Ammon's horn (tissue), 1 donor: ENCODE measurements around the gene MAP3K14.

ENCODE experiments used
- DNase-seq: peaks from one replicate; pipeline ENCODE4 v3.0.0-alpha.2; 2016; ENCODE audit warnings: low spot score

The MAP3K14 gene

GRCh38 chr17:45338996-45339535 is 22.2 kb upstream of the MAP3K14 start:
- no peak for DNase-seq

- DNase-seq, result no peak
These were observed 21.4 kb upstream of the MAP3K14 start for GRCh38 chr17:45338023-45338781.

- DNase-seq, result no peak
These were observed 19.8 kb upstream of the MAP3K14 start for GRCh38 chr17:45336390-45337182.

- DNase-seq, result no peak
These were observed 18.9 kb upstream of the MAP3K14 start for GRCh38 chr17:45335721-45336120.

GRCh38 chr17:45334701-45335677 is 18.2 kb upstream of the MAP3K14 start:
- no peak for DNase-seq

- no peak for DNase-seq
These were observed 17.4 kb upstream of the MAP3K14 start for GRCh38 chr17:45334231-45334630.

GRCh38 chr17:45333702-45334092 is 16.9 kb upstream of the MAP3K14 start:
- DNase-seq, result no peak

GRCh38 chr17:45332989-45333701 is 16.3 kb upstream of the MAP3K14 start:
- no peak for DNase-seq

GRCh38 chr17:45332505-45332904 is 15.7 kb upstream of the MAP3K14 start:
- no peak for DNase-seq

GRCh38 chr17:45326626-45327025 is 9.8 kb upstream of the MAP3K14 start:
- no peak for DNase-seq

GRCh38 chr17:45325810-45326209 is 9.0 kb upstream of the MAP3K14 start:
- no peak for DNase-seq

- DNase-seq, result no peak
These were observed 7.5 kb upstream of the MAP3K14 start for GRCh38 chr17:45324336-45324735.

- no peak for DNase-seq
These were observed 5.3 kb upstream of the MAP3K14 start for GRCh38 chr17:45322168-45322567.

- no peak for DNase-seq
These were observed 4.2 kb upstream of the MAP3K14 start for GRCh38 chr17:45320931-45321461.

GRCh38 chr17:45320349-45320930 is 3.6 kb upstream of the MAP3K14 start:
- no peak for DNase-seq

- no peak for DNase-seq
These were observed 2.5 kb upstream of the MAP3K14 start for GRCh38 chr17:45319239-45319703.

GRCh38 chr17:45318561-45319230 is 1.9 kb upstream of the MAP3K14 start:
- no peak for DNase-seq

- DNase-seq, result peak; percentile 100
These were observed 500 bp upstream of the MAP3K14 start for GRCh38 chr17:45317111-45317928.
